ENCODE results near the gene GOLIM4. TPM values are rescaled to one million over a fixed set of nuclear protein-coding genes. Genes with fewer than 3 reads are reported as not detected.

The GOLIM4 gene
- total and polyA plus RNA-seq, 2 experiments from 2014 or later = 34.4 to 50.5 TPM

DNA sequence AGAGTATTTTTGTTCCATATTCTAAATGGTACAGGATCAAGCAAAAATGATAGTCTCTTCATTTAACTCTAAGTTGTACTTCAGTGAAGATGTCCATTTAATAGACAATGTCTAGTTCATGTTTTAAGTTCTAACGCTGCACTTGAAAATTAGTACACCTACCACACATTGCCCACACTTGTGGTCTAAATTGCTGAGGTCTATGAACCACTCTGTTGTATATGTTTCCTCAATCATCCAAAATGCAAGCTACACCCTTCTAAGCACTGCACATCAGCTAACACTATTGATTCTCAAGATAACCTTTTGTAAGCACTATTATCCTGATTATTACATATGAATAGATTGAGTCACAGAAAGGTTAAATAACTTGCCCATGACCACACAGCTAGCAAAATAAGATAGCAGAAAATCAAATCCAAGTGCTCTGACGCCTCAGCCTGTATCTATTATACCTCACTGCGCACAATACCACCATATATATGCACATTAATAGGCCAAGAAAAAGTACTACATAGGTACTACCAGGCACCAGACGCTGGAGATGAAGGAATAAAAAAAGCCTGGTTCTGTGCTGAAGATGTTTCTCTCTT lies 6.4 kb downstream of the GOLIM4 start:
- Histone ChIP-seq H2AFZ (no peak overlapping the region), H3K4me1 (ENCODE audit: insufficient read depth) (peaks cover 44% of the 10 kb centered on the region), H3K27me3 (ENCODE audit: insufficient read depth) (no peaks in the 10 kb centered on the region), H3F3A (replicated peaks; ENCODE audit: low read depth) (no peaks in the 10 kb centered on the region; the same call in 1 of the 2 replicates), H3K27ac (ENCODE audit: low read depth) (no peak overlapping the region), H3K79me2 (replicated peaks; ENCODE audit: insufficient read depth) (peaks cover 98% of the 10 kb centered on the region), H3K4me3 (no peak overlapping the region), H3K36me3 (ENCODE audit: insufficient read depth) (no peaks in the 10 kb centered on the region), H3K4me2 (peak overlapping the region; percentile 13; the same call in 1 of the 2 replicates), H3K9me2 (ENCODE audit: insufficient read depth) (no peaks in the 10 kb centered on the region), H4K20me1 (replicated peaks; ENCODE audit: insufficient read depth) (peaks cover 5% of the 10 kb centered on the region; the same call in 1 of the 2 replicates)
- Mint-ChIP-seq H3K27ac (no peak overlapping the region), H3K27me3 (ENCODE audit: insufficient read depth, low read depth, poor library complexity) (peaks cover 3% of the 10 kb centered on the region), H3K36me3 (ENCODE audit: low read depth) (no peaks in the 10 kb centered on the region), H3K4me3 (no peak overlapping the region), H3K9me3 (no peaks in the 10 kb centered on the region), H3K4me1 (peaks cover 55% of the 10 kb centered on the region)
- TF ChIP-seq STAT1 (IDR thresholded peaks at IDR 0.05; ENCODE audit: unreplicated experiment) (no peak), EZH2phosphoT487 (IDR thresholded peaks at IDR 0.05; ENCODE audit: unreplicated experiment) (no peak), EZH2 (IDR thresholded peaks at IDR 0.05; ENCODE audit: low read depth, unreplicated experiment) (no peak), NANOG (IDR thresholded peaks at IDR 0.05; ENCODE audit: borderline replicate concordance) (no peak), POLR2AphosphoS5 (IDR thresholded peaks at IDR 0.05; ENCODE audit: low read depth) (no peak), CREB1 (CRISPR knock-in tag; IDR thresholded peaks at IDR 0.05; ENCODE audit: low read depth) (no peak)
- TF ChIP-seq, protein P1, sequence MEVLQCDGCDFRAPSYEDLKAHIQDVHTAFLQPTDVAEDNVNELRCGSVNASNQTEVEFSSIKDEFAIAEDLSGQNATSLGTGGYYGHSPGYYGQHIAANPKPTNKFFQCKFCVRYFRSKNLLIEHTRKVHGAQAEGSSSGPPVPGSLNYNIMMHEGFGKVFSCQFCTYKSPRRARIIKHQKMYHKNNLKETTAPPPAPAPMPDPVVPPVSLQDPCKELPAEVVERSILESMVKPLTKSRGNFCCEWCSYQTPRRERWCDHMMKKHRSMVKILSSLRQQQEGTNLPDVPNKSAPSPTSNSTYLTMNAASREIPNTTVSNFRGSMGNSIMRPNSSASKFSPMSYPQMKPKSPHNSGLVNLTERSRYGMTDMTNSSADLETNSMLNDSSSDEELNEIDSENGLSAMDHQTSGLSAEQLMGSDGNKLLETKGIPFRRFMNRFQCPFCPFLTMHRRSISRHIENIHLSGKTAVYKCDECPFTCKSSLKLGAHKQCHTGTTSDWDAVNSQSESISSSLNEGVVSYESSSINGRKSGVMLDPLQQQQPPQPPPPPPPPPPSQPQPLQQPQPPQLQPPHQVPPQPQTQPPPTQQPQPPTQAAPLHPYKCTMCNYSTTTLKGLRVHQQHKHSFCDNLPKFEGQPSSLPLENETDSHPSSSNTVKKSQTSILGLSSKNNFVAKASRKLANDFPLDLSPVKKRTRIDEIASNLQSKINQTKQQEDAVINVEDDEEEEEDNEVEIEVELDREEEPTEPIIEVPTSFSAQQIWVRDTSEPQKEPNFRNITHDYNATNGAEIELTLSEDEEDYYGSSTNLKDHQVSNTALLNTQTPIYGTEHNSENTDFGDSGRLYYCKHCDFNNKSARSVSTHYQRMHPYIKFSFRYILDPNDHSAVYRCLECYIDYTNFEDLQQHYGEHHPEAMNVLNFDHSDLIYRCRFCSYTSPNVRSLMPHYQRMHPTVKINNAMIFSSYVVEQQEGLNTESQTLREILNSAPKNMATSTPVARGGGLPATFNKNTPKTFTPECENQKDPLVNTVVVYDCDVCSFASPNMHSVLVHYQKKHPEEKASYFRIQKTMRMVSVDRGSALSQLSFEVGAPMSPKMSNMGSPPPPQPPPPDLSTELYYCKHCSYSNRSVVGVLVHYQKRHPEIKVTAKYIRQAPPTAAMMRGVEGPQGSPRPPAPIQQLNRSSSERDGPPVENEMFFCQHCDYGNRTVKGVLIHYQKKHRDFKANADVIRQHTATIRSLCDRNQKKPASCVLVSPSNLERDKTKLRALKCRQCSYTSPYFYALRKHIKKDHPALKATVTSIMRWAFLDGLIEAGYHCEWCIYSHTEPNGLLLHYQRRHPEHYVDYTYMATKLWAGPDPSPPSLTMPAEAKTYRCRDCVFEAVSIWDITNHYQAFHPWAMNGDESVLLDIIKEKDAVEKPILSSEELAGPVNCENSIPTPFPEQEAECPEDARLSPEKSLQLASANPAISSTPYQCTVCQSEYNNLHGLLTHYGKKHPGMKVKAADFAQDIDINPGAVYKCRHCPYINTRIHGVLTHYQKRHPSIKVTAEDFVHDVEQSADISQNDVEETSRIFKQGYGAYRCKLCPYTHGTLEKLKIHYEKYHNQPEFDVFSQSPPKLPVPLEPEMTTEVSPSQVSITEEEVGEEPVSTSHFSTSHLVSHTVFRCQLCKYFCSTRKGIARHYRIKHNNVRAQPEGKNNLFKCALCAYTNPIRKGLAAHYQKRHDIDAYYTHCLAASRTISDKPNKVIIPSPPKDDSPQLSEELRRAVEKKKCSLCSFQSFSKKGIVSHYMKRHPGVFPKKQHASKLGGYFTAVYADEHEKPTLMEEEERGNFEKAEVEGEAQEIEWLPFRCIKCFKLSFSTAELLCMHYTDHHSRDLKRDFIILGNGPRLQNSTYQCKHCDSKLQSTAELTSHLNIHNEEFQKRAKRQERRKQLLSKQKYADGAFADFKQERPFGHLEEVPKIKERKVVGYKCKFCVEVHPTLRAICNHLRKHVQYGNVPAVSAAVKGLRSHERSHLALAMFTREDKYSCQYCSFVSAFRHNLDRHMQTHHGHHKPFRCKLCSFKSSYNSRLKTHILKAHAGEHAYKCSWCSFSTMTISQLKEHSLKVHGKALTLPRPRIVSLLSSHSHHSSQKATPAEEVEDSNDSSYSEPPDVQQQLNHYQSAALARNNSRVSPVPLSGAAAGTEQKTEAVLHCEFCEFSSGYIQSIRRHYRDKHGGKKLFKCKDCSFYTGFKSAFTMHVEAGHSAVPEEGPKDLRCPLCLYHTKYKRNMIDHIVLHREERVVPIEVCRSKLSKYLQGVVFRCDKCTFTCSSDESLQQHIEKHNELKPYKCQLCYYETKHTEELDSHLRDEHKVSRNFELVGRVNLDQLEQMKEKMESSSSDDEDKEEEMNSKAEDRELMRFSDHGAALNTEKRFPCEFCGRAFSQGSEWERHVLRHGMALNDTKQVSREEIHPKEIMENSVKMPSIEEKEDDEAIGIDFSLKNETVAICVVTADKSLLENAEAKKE (CRISPR knock-in tag; IDR thresholded peaks at IDR 0.05) = no peak
- DNase-seq (ENCODE audit: low spot score) (no peak), ATAC-seq (no peak)
